Activated CD4-positive, alpha-beta T cell treated with anti-CD3 and anti-CD28 coated beads, Interleukin-2, Interleukin-4, amounts not matched to agents 100 ng/mL and 50 ng/mL, durations not matched to agents 16 hours and 8 hours (primary cell): Measurements from ENCODE around the gene EGR1.
A peak's percentile ranks its signal among the peaks of the same experiment; 100 is the strongest.

Experiments used
- DNase-seq: peaks from one replicate; pipeline ENCODE4 v3.0.0-alpha.2; 2020; ENCODE audit warnings: low spot score

EGR1 gene

GRCh38 chr5:138465261-138466124 lies at the start of gene EGR1:
EGR1 (plus strand) TSS chr5:138465479; CDS start chr5:138465762, 283 bp downstream.
- peak; percentile 92 for DNase-seq

GRCh38 chr5:138418444-138418843 lies 46.8 kb upstream of the EGR1 start:
- no peak for DNase-seq

- no peak for DNase-seq
These were observed 40.2 kb upstream of the EGR1 start for GRCh38 chr5:138425079-138425478.

GRCh38 chr5:138435943-138436342 lies 29.3 kb upstream of the EGR1 start:
- no peak for DNase-seq

- no peak for DNase-seq
These were observed 27.1 kb upstream of the EGR1 start for GRCh38 chr5:138438003-138438723.

- DNase-seq = peak; percentile 35
These were observed 26.4 kb upstream of the EGR1 start, which contains the start of gene REEP2 for GRCh38 chr5:138438724-138439476. REEP2 (plus strand) TSS chr5:138439057; CDS start chr5:138439209, 152 bp downstream.

GRCh38 chr5:138439477-138440158 lies 25.7 kb upstream of the EGR1 start:
- no peak for DNase-seq

- DNase-seq = no peak
These were observed 24.9 kb upstream of the EGR1 start for GRCh38 chr5:138440159-138441073.

GRCh38 chr5:138441221-138441620 lies 24.1 kb upstream of the EGR1 start:
- no peak for DNase-seq

GRCh38 chr5:138444078-138444773 lies 21.1 kb upstream of the EGR1 start:
- DNase-seq = no peak

GRCh38 chr5:138444774-138445546 lies 20.3 kb upstream of the EGR1 start:
- no peak for DNase-seq

- no peak for DNase-seq
These were observed 19.6 kb upstream of the EGR1 start for GRCh38 chr5:138445547-138446271.

GRCh38 chr5:138448070-138448469 lies 17.2 kb upstream of the EGR1 start:
- DNase-seq = no peak

GRCh38 chr5:138448481-138449398 lies 16.5 kb upstream of the EGR1 start:
- DNase-seq = no peak

GRCh38 chr5:138449501-138450239 lies 15.6 kb upstream of the EGR1 start:
- peak; percentile 80 for DNase-seq

GRCh38 chr5:138450971-138451370 lies 14.3 kb upstream of the EGR1 start:
- no peak for DNase-seq

GRCh38 chr5:138452720-138453119 lies 12.6 kb upstream of the EGR1 start:
- DNase-seq = no peak
